Endothelial cell of umbilical vein (primary cell): ENCODE measurements around the gene PLXNA4. TPM values are rescaled to one million over a fixed set of nuclear protein-coding genes. Genes with fewer than 3 reads are reported as not detected.

ENCODE experiments used
- BruUV-seq: library from RNA; stranded (reverse); fragments of 400-500 nt; replicated peaks from 2 replicates; lab custom pipeline; 2021; lab: Mats Ljungman, UMichigan
- CTCF ChIA-PET: fragments of 300-600, 350-600 bp; sonication (Branson Sonifier 250); formaldehyde crosslinking; loops from one replicate; lab custom pipeline; 2021; ENCODE audit warnings: antibody characterized with exemption, inconsistent platforms; lab: Charles Lee
- POLR2A ChIA-PET: fragments of 300-600, 350-600 bp; sonication (Branson Sonifier 250); formaldehyde crosslinking; loops from one replicate; lab custom pipeline; 2021; ENCODE audit warnings: antibody characterized with exemption, inconsistent platforms; lab: Charles Lee
- DNase-seq: peaks from one replicate; pipeline ENCODE4 v3.0.0-alpha.2; 2011; ENCODE audit warnings: low read depth, low spot score
- FAIRE-seq: peaks from 2 replicates; lab custom pipeline; 2011; peaks lifted over from hg19 to GRCh38; lab: Jason Lieb, UNC
- H2AFZ ChIP-seq: 2 replicates; pipeline ENCODE4 v1.6.0; 2012; ENCODE audit warnings: low read depth, low read length, control low read depth, inconsistent platforms
- H3K27ac ChIP-seq: 2 replicates; pipeline ENCODE4 v1.5.1; 2011; ENCODE audit warnings: low read depth, mild to moderate bottlenecking, control low read depth, low read length, moderate library complexity; ENCODE audit not compliant: insufficient read depth
- H3K27me3 ChIP-seq, 2 experiments: 2 replicates each; pipeline versions ENCODE4 v1.6.0 to v1.6.1; 2011; ENCODE audit warnings: low read length in 2 of 2, mixed read lengths in 1 of 2; ENCODE audit not compliant: control insufficient read depth in 2 of 2, insufficient read depth in 2 of 2
- H3K36me3 ChIP-seq, 2 experiments: 2 replicates in 1 of 2; 3 replicates in 1 of 2; pipeline ENCODE4 v1.5.1; 2011; ENCODE audit warnings: low read length in 2 of 2, mild to moderate bottlenecking in 1 of 2, moderate library complexity in 1 of 2; ENCODE audit not compliant: control insufficient read depth in 2 of 2, insufficient read depth in 2 of 2; ENCODE audit errors: extremely low read depth in 1 of 2
- H3K4me1 ChIP-seq: 3 replicates; pipeline ENCODE4 v1.5.1; 2011; ENCODE audit warnings: mild to moderate bottlenecking, low read length; ENCODE audit not compliant: control insufficient read depth, insufficient read depth; ENCODE audit errors: extremely low read depth
- H3K4me2 ChIP-seq: 2 replicates; pipeline ENCODE4 v1.6.1; 2011; ENCODE audit warnings: low read length, control low read depth, mixed read lengths; ENCODE audit not compliant: insufficient read depth
- H3K4me3 ChIP-seq, 3 experiments: fragments of 200-600 bp in 1 of 3; sonication (generic), shearing (Covaris generic) in 1 of 3; replicated peaks in 1 of 3; 2 replicates each; pipeline ENCODE4 v1.5.1; 2011 to 2016; ENCODE audit warnings: control low read depth in 3 of 3, low read length in 3 of 3, mild to moderate bottlenecking in 2 of 3, inconsistent platforms in 1 of 3, low read depth in 1 of 3, moderate library complexity in 1 of 3; ENCODE audit not compliant: insufficient read depth in 1 of 3
- H3K79me2 ChIP-seq: 2 replicates; pipeline ENCODE4 v1.6.0; 2012; ENCODE audit warnings: low read length, inconsistent platforms; ENCODE audit not compliant: control insufficient read depth, insufficient read depth
- H3K9ac ChIP-seq: replicated peaks from 2 replicates; pipeline ENCODE3; 2011; ENCODE audit warnings: low read length, control low read depth; ENCODE audit not compliant: insufficient read depth; ENCODE audit errors: extremely low read depth
- H3K9me1 ChIP-seq: replicated peaks from 3 replicates; pipeline ENCODE4 v1.6.0; 2011; ENCODE audit warnings: mild to moderate bottlenecking, low read length; ENCODE audit not compliant: control insufficient read depth, insufficient read depth; ENCODE audit errors: extremely low read depth
- H3K9me3 ChIP-seq: replicated peaks from 2 replicates; pipeline ENCODE4 v1.5.1; 2012; ENCODE audit warnings: low read length, inconsistent platforms; ENCODE audit not compliant: control insufficient read depth, insufficient read depth
- H4K20me1 ChIP-seq: replicated peaks from 2 replicates; pipeline ENCODE3; 2011; ENCODE audit warnings: mild to moderate bottlenecking, low read length; ENCODE audit not compliant: control insufficient read depth, insufficient read depth; ENCODE audit errors: extremely low read depth
- EZH2 ChIP-seq: IDR thresholded peaks from 2 replicates; pipeline ENCODE4 v1.6.1; 2012; ENCODE audit warnings: borderline replicate concordance, low read depth, mild to moderate bottlenecking, moderate library complexity, low read length, inconsistent platforms; ENCODE audit not compliant: severe bottlenecking
- FOS ChIP-seq: IDR thresholded peaks from 2 replicates; pipeline ENCODE4 v1.6.1; 2011; ENCODE audit warnings: mild to moderate bottlenecking, low read length, moderate library complexity, borderline replicate concordance; ENCODE audit not compliant: insufficient read depth
- GATA2 ChIP-seq: IDR thresholded peaks from 2 replicates; pipeline ENCODE4 v1.7.0; 2011; ENCODE audit warnings: low read depth, mild to moderate bottlenecking, moderate library complexity, mixed read lengths, low read length; ENCODE audit not compliant: insufficient read length, insufficient read depth
- JUN ChIP-seq: IDR thresholded peaks from 2 replicates; pipeline ENCODE4 v1.6.1; 2011; ENCODE audit warnings: borderline replicate concordance, low read depth; ENCODE audit not compliant: insufficient read length, insufficient read depth
- MAX ChIP-seq: IDR thresholded peaks from 2 replicates; pipeline ENCODE4 v1.6.1; 2011; ENCODE audit not compliant: insufficient read depth, insufficient read length
- MYC ChIP-seq: IDR thresholded peaks from one replicate; pipeline ENCODE4 v1.6.1; 2011; ENCODE audit warnings: mild to moderate bottlenecking, low read depth, low read length
- POLR2A ChIP-seq: IDR thresholded peaks from 2 replicates; pipeline ENCODE4 v1.6.1; 2012; ENCODE audit warnings: low read depth, mild to moderate bottlenecking, control low read depth, low read length
- POLR2AphosphoS5 ChIP-seq: IDR thresholded peaks from 2 replicates; pipeline ENCODE4 v1.6.1; 2012; ENCODE audit warnings: low read depth, mild to moderate bottlenecking, control low read depth, low read length, moderate library complexity; ENCODE audit not compliant: insufficient read depth
- dilution Hi-C: fragments of 300-500 bp; cut with MboI; formaldehyde crosslinking; loops from one replicate; pipeline ENCODE4 v1.15.0; 2019; ENCODE audit warnings: low sequenced_read_pairs; ENCODE audit not compliant: extremely low pct_ligation_motif_present
- intact Hi-C: fragments of 100-400 bp; cut with micrococcal nuclease; formaldehyde crosslinking; loops from one replicate; pipeline ENCODE4 v1.10.0; 2022
- polyA plus RNA-seq, 4 experiments: library from polyadenylated mRNA; depleted of rRNA in 3 of 4; stranded (reverse) in 3 of 4; unstranded in 1 of 4; fragments of >200 nt; gene quantifications; 2 replicates each; pipeline versions ENCODE4 v1.2.1 to v1.2.3, GENCODE V29; 2011 to 2012; ENCODE audit warnings: missing spikeins in 1 of 4
- total RNA-seq: library from RNA; stranded (reverse); gene quantifications from 2 replicates; pipeline ENCODE4 v1.2.3, GENCODE V29; 2021
- TF ChIP-seq, protein P1 (sequence below), 2 donors: IDR thresholded peaks; 1 replicate in 1 of 2; 2 replicates in 1 of 2; pipeline ENCODE4 v1.5.1; 2011; ENCODE audit warnings: low read length in 2 of 2, mild to moderate bottlenecking in 2 of 2, moderate library complexity in 2 of 2, control low read depth in 1 of 2, inconsistent platforms in 1 of 2, low read depth in 1 of 2; ENCODE audit not compliant: insufficient read depth in 1 of 2; ENCODE audit errors: extremely low read depth in 1 of 2

The PLXNA4 gene
- total and polyA plus RNA-seq, 2 donors (not counting 3 experiments of a cell fraction or from before 2014, with no cell fraction given): 12.1 to 20.4 TPM

DNA sequence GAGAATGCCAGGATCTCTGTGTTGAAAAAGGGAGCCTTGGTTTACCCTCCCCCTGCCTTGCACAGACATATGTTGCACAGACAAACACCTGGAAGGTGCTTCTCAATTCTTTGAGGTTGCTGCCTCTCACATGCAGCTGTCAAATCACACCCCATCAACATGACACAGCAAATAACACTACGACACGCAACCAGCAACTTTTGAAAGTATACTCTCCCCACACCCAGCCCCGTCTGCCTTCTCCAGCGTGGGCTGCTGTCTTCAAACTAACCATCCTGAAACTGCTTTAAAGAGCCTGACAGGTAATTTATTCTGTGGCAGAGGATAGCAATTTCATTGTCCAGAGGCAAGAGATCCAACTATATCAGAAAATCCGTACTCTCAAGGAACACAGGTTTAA lies 136.1 kb downstream of the PLXNA4 start:
- Histone ChIP-seq H3K27me3 (no peaks in the 10 kb centered on the region), H3K27ac (no peak overlapping the region), H3K9me1 (no peaks in the 10 kb centered on the region), H3K79me2 (no peaks in the 10 kb centered on the region), H3K9ac (no peak overlapping the region), H2AFZ (no peak overlapping the region), H3K4me1 (peaks cover 20% of the 10 kb centered on the region), H4K20me1 (no peaks in the 10 kb centered on the region), H3K4me2 (no peak overlapping the region), H3K36me3 (no peaks in the 10 kb centered on the region), H3K9me3 (no peaks in the 10 kb centered on the region), H3K4me3 (no peak overlapping the region)
- no peak for FAIRE-seq
- POLR2A ChIA-PET: no interaction called here
- CTCF ChIA-PET: interaction anchor here (0.9 kb wide), 1 partner anchor 60 kb away, joined by 3 read pairs; no protein-coding TSS in a partner anchor
- no TSS peak for BruUV-seq
- no peak for TF ChIP-seq GATA2
- TF ChIP-seq POLR2AphosphoS5: no peak
- TF ChIP-seq JUN: no peak
- no peak for TF ChIP-seq MYC
- TF ChIP-seq FOS: no peak
- TF ChIP-seq EZH2: no peak
- TF ChIP-seq, protein P1, sequence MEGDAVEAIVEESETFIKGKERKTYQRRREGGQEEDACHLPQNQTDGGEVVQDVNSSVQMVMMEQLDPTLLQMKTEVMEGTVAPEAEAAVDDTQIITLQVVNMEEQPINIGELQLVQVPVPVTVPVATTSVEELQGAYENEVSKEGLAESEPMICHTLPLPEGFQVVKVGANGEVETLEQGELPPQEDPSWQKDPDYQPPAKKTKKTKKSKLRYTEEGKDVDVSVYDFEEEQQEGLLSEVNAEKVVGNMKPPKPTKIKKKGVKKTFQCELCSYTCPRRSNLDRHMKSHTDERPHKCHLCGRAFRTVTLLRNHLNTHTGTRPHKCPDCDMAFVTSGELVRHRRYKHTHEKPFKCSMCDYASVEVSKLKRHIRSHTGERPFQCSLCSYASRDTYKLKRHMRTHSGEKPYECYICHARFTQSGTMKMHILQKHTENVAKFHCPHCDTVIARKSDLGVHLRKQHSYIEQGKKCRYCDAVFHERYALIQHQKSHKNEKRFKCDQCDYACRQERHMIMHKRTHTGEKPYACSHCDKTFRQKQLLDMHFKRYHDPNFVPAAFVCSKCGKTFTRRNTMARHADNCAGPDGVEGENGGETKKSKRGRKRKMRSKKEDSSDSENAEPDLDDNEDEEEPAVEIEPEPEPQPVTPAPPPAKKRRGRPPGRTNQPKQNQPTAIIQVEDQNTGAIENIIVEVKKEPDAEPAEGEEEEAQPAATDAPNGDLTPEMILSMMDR (IDR thresholded peaks at IDR 0.05; ENCODE audit: extremely low read depth in 1 of 2, insufficient read depth in 1 of 2, low read depth in 1 of 2, low read length in 2 of 2): no peak
- TF ChIP-seq MAX: no peak
- no peak for TF ChIP-seq POLR2A
- dilution Hi-C loops: no loop called here
- intact Hi-C loops: no loop called here
- no peak for DNase-seq
